ENCODE data around the gene TTC33. TPM values are rescaled to one million over a fixed set of nuclear protein-coding genes. Genes with fewer than 3 reads are reported as not detected.

TTC33 gene
- polyA plus RNA-seq, 1 donor from 2014 or later = 73.5 TPM

- Histone ChIP-seq H3K4me3 (ENCODE audit: low read length) (no peak overlapping the region), H3F3A (ENCODE audit: insufficient read depth, low read length, poor library complexity, severe bottlenecking) (no peaks in the 10 kb centered on the region), H2AFZ (ENCODE audit: low read depth, low read length) (no peak overlapping the region), H3K79me2 (replicated peaks; ENCODE audit: insufficient read depth, low read length) (no peaks in the 10 kb centered on the region), H3K4me2 (ENCODE audit: low read length) (no peak overlapping the region), H3K9me3 (ENCODE audit: low read length) (peaks cover 2% of the 10 kb centered on the region), H3K9ac (ENCODE audit: low read length) (no peak overlapping the region), H4K20me1 (ENCODE audit: insufficient read depth) (no peaks in the 10 kb centered on the region), H3K27ac (ENCODE audit: low read length) (no peak overlapping the region), H3K9me2 (ENCODE audit: insufficient read depth, low read length) (no peaks in the 10 kb centered on the region), H3K27me3 (ENCODE audit: insufficient read depth, low read depth, low read length) (no peaks in the 10 kb centered on the region), H3K36me3 (ENCODE audit: insufficient read depth, low read length) (no peaks in the 10 kb centered on the region)
- TF ChIP-seq POLR2AphosphoS5 (IDR thresholded peaks at IDR 0.05) = no peak
- no peak for TF ChIP-seq CTCF (IDR thresholded peaks at IDR 0.05; ENCODE audit: poor library complexity, severe bottlenecking)
- no peak for TF ChIP-seq REST (IDR thresholded peaks at IDR 0.05; ENCODE audit: borderline replicate concordance)
- TF ChIP-seq EP300 (conservative IDR thresholded peaks at IDR 0.05; ENCODE audit: poor library complexity, severe bottlenecking) = no peak
- TF ChIP-seq EZH2 (IDR thresholded peaks at IDR 0.05; ENCODE audit: borderline replicate concordance, insufficient read depth, low read length, poor library complexity, severe bottlenecking) = no peak
- no peak for TF ChIP-seq RAD21 (conservative IDR thresholded peaks at IDR 0.05)
- no peak for TF ChIP-seq TAF1 (IDR thresholded peaks at IDR 0.05; ENCODE audit: low read depth)
- no peak for TF ChIP-seq MXI1 (conservative IDR thresholded peaks at IDR 0.05; ENCODE audit: poor library complexity, severe bottlenecking)
- TF ChIP-seq SMC3 (conservative IDR thresholded peaks at IDR 0.05; ENCODE audit: poor library complexity) = no peak
Measured at GRCh38 chr5:40551496-40552491, 204.0 kb downstream of the TTC33 start.

GRCh38 chr5:40550481-40550880, 205.3 kb downstream of the TTC33 start:
- Histone ChIP-seq H3K27ac (ENCODE audit: low read length) (no peak overlapping the region), H3K36me3 (ENCODE audit: insufficient read depth, low read length) (no peaks in the 10 kb centered on the region), H3F3A (ENCODE audit: insufficient read depth, low read length, poor library complexity, severe bottlenecking) (no peaks in the 10 kb centered on the region), H3K4me2 (ENCODE audit: low read length) (no peak overlapping the region), H3K4me3 (ENCODE audit: low read length) (no peak overlapping the region), H3K9ac (ENCODE audit: low read length) (no peak overlapping the region), H3K27me3 (ENCODE audit: insufficient read depth, low read depth, low read length) (no peaks in the 10 kb centered on the region), H2AFZ (ENCODE audit: low read depth, low read length) (no peak overlapping the region), H4K20me1 (ENCODE audit: insufficient read depth) (no peaks in the 10 kb centered on the region), H3K79me2 (replicated peaks; ENCODE audit: insufficient read depth, low read length) (no peaks in the 10 kb centered on the region), H3K9me2 (ENCODE audit: insufficient read depth, low read length) (no peaks in the 10 kb centered on the region), H3K9me3 (ENCODE audit: low read length) (no peaks in the 10 kb centered on the region)
- TF ChIP-seq SMC3 (conservative IDR thresholded peaks at IDR 0.05; ENCODE audit: poor library complexity) (no peak), REST (IDR thresholded peaks at IDR 0.05; ENCODE audit: borderline replicate concordance) (no peak), RAD21 (conservative IDR thresholded peaks at IDR 0.05) (no peak)

All from neural cell (in vitro differentiated cells).